HCT116 (cell line): ENCODE measurements around the gene AGTRAP.

ENCODE experiments used
- ATF3 ChIP-seq: IDR thresholded peaks from 2 replicates; pipeline ENCODE4 v1.6.1; 2012
- CTCF ChIP-seq, 3 experiments: fragments of 200-600 bp in 1 of 3; sonication (generic) in 1 of 3; IDR thresholded peaks in 2 of 3; conservative IDR thresholded peaks in 1 of 3; 2 replicates each; pipeline ENCODE4 v1.5.1; 2012 to 2017; ENCODE audit warnings: low read depth in 2 of 3, low read length in 2 of 3, antibody characterized with exemption in 1 of 3, borderline replicate concordance in 1 of 3, control low read depth in 1 of 3, mild to moderate bottlenecking in 1 of 3, mixed read lengths in 1 of 3, mixed run types in 1 of 3, moderate library complexity in 1 of 3; ENCODE audit not compliant: insufficient read depth in 1 of 3
- EGR1 ChIP-seq: IDR thresholded peaks from 2 replicates; pipeline ENCODE4 v1.6.1; 2012; ENCODE audit warnings: low read depth
- EZH2phosphoT487 ChIP-seq: fragments of 200-600 bp; IDR thresholded peaks from 2 replicates; pipeline ENCODE4 v1.6.1; 2018; ENCODE audit warnings: antibody characterized with exemption, borderline replicate concordance
- MAX ChIP-seq: IDR thresholded peaks from 2 replicates; pipeline ENCODE4 v1.6.1; 2012
- REST ChIP-seq: IDR thresholded peaks from 2 replicates; pipeline ENCODE4 v1.6.1; 2012; ENCODE audit warnings: low read depth
- YY1 ChIP-seq: IDR thresholded peaks from 2 replicates; pipeline ENCODE4 v1.6.1; 2011; ENCODE audit warnings: low read length, low read depth, moderate library complexity, mild to moderate bottlenecking; ENCODE audit not compliant: insufficient replicate concordance; ENCODE audit errors: extremely low read depth

- TF ChIP-seq REST, result no peak
- TF ChIP-seq MAX, result no peak
- no peak for TF ChIP-seq EZH2phosphoT487
- TF ChIP-seq ATF3, result no peak
- no peak for TF ChIP-seq YY1
- no peak for TF ChIP-seq EGR1
- TF ChIP-seq CTCF (IDR thresholded peaks at IDR 0.05 in 2 of 3, conservative IDR thresholded peaks at IDR 0.05 in 1 of 3; ENCODE audit: borderline replicate concordance in 1 of 3, insufficient read depth in 1 of 3, low read depth in 2 of 3, low read length in 2 of 3), result no peak
Measured at GRCh38 chr1:11799099-11799498, 63.2 kb downstream of the AGTRAP start.
